ENCODE measurements around the gene CREB3L4.
"Not testable (repeated sequence)": the region's sequence is repeated elsewhere in the genome, so short reads cannot be mapped to it uniquely, and the experiment has no call there.

Gene CREB3L4

DNA sequence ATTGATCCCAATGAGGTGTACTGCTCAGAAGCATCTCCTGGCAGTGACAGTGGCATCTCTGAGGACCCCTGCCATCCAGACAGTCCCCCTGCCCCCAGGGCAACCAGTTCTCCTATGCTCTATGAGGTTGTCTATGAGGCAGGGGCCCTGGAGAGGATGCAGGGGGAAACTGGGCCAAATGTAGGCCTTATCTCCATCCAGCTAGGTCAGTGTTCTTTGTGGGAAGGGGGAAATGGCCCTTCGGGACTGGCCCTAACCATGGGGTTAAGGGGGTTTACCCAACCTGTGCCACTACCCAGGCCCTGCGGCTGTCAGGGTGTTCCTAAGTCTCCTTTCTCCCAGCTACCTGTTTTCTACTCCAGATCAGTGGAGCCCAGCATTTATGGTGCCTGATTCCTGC, 1.3 kb downstream of the CREB3L4 start:
- TF ChIP-seq ZNF274 (IDR thresholded peaks at IDR 0.05; ENCODE audit: low read depth, low read length): no peak
- TF ChIP-seq SUZ12 (IDR thresholded peaks at IDR 0.05; ENCODE audit: extremely low read depth, insufficient read depth, insufficient read length): no peak
- no peak for TF ChIP-seq YY1 (IDR thresholded peaks at IDR 0.05; ENCODE audit: insufficient read depth, insufficient read length)
- no peak for DNase-seq (ENCODE audit: low read depth, low spot score)
- peaks cover 22% of the 10 kb centered on the region for H3K36me3 ChIP-seq (ENCODE audit: insufficient read depth, insufficient read length, low read length)
- H3K4me1 ChIP-seq (ENCODE audit: insufficient read depth, insufficient read length): peaks cover 3% of the 10 kb centered on the region
- no peaks in the 10 kb centered on the region for H3K27me3 ChIP-seq (ENCODE audit: insufficient read depth, insufficient read length)
- H3K4me3 ChIP-seq (ENCODE audit: insufficient read length, low read depth): no peak overlapping the region
- H3K9me3 ChIP-seq (ENCODE audit: insufficient read depth, low read length): no peaks in the 10 kb centered on the region
- H3K9ac ChIP-seq (ENCODE audit: insufficient read length, low read depth): no peak overlapping the region

DNA sequence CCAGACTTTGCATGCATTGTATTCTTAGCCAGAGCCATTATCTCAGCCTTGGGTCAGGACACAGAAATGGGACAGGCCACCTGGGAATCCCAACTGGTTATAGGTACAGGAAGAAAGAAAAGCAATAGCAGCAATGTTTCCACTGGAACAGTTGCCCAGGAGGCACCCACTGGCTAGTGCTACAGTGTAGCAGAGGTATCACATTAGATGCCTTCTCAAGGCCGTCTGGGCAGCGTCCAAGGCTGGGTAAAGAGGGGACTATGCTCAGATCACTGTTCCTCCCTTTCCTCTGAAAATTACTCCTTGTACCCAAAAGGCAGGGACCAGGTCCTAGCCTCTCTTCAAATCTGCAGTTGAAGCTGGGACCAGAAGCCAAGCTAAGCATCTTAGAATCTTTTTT, 2.6 kb downstream of the CREB3L4 start:
- Histone ChIP-seq H3K27me3 (ENCODE audit: insufficient read depth, insufficient read length) (no peaks in the 10 kb centered on the region), H3K4me3 (ENCODE audit: insufficient read length, low read depth) (no peak overlapping the region), H3K36me3 (ENCODE audit: insufficient read depth, insufficient read length, low read length) (peaks cover 34% of the 10 kb centered on the region), H3K9ac (ENCODE audit: insufficient read length, low read depth) (no peak overlapping the region), H3K4me1 (ENCODE audit: insufficient read depth, insufficient read length) (peaks cover 3% of the 10 kb centered on the region), H3K9me3 (ENCODE audit: insufficient read depth, low read length) (no peaks in the 10 kb centered on the region)
- no peak for DNase-seq (ENCODE audit: low read depth, low spot score)
- TF ChIP-seq ZNF274 (IDR thresholded peaks at IDR 0.05; ENCODE audit: low read depth, low read length) (no peak), YY1 (IDR thresholded peaks at IDR 0.05; ENCODE audit: insufficient read depth, insufficient read length) (no peak), SUZ12 (IDR thresholded peaks at IDR 0.05; ENCODE audit: extremely low read depth, insufficient read depth, insufficient read length) (no peak)

DNA sequence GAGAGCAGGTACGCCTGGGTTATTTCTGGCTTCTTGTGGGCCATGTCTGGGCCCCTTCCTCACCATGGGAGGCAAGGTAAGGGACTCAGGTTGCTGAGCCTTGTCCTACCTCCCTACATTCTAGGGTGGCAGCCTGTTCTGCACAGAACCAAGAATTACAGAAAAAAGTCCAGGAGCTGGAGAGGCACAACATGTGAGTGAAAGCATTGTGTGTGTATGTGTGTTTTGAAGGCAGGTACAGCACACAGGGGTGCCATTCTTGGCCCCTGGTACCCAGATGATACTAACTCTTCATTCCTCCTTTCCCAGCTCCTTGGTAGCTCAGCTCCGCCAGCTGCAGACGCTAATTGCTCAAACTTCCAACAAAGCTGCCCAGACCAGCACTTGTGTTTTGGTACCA, 5.4 kb downstream of the CREB3L4 start:
- Histone ChIP-seq H3K27me3 (ENCODE audit: insufficient read depth, insufficient read length) (no peaks in the 10 kb centered on the region), H3K36me3 (ENCODE audit: insufficient read depth, insufficient read length, low read length) (peaks cover 35% of the 10 kb centered on the region), H3K4me3 (ENCODE audit: insufficient read length, low read depth) (no peak overlapping the region), H3K4me1 (ENCODE audit: insufficient read depth, insufficient read length) (peaks cover 3% of the 10 kb centered on the region), H3K9me3 (ENCODE audit: insufficient read depth, low read length) (no peaks in the 10 kb centered on the region), H3K9ac (ENCODE audit: insufficient read length, low read depth) (no peak overlapping the region)
- TF ChIP-seq YY1 (IDR thresholded peaks at IDR 0.05; ENCODE audit: insufficient read depth, insufficient read length): no peak
- no peak for TF ChIP-seq SUZ12 (IDR thresholded peaks at IDR 0.05; ENCODE audit: extremely low read depth, insufficient read depth, insufficient read length)
- no peak for TF ChIP-seq ZNF274 (IDR thresholded peaks at IDR 0.05; ENCODE audit: low read depth, low read length)
- no peak for DNase-seq (ENCODE audit: low read depth, low spot score)

DNA sequence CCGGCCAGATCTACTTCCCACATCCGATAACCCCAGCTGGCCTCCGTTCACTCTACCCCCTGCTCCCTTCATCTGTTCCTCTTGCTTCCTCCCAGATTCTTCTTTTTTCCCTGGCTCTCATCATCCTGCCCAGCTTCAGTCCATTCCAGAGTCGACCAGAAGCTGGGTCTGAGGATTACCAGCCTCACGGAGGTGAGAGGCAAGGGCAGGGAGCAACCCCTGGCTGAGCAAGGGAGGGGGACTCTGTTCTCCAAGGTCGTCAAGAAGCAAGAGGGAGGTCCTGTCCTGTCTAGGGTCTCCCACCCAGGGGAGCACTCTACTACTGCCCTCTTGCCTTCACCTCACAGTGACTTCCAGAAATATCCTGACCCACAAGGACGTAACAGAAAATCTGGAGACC, 5.8 kb downstream of the CREB3L4 start:
- Histone ChIP-seq H3K27me3 (ENCODE audit: insufficient read depth, insufficient read length) (no peaks in the 10 kb centered on the region), H3K4me3 (ENCODE audit: insufficient read length, low read depth) (no peak overlapping the region), H3K4me1 (ENCODE audit: insufficient read depth, insufficient read length) (peaks cover under 1% of the 10 kb centered on the region), H3K9ac (ENCODE audit: insufficient read length, low read depth) (no peak overlapping the region), H3K36me3 (ENCODE audit: insufficient read depth, insufficient read length, low read length) (peaks cover 35% of the 10 kb centered on the region), H3K9me3 (ENCODE audit: insufficient read depth, low read length) (no peaks in the 10 kb centered on the region)
- DNase-seq (ENCODE audit: low read depth, low spot score): no peak
- no peak for TF ChIP-seq ZNF274 (IDR thresholded peaks at IDR 0.05; ENCODE audit: low read depth, low read length)
- no peak for TF ChIP-seq SUZ12 (IDR thresholded peaks at IDR 0.05; ENCODE audit: extremely low read depth, insufficient read depth, insufficient read length)
- no peak for TF ChIP-seq YY1 (IDR thresholded peaks at IDR 0.05; ENCODE audit: insufficient read depth, insufficient read length)

DNA sequence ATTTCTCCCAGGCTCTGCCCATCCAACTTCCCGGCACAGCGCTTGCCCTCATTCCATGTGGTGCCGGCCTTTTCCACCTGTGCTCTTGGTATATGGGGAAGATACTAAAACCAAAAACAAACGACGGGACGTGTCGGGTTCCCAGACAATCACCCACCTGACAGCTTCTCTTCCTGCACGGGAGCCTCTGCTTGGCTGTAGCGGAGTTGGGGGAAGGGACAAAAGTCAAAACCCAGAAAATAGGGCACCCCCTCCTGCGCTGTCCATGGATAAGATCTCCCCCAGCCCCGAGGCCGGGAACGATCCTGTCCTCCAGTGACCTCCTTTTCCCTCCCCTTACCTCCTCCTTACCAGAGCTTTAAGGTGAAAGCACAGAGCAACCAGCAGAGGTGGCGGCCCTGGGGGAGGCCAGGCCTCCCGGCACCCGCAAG, 9.1 kb downstream of the CREB3L4 start:
- Histone ChIP-seq H3K4me1 (ENCODE audit: insufficient read depth, insufficient read length) (no peaks in the 10 kb centered on the region), H3K36me3 (ENCODE audit: insufficient read depth, insufficient read length, low read length) (peaks cover 65% of the 10 kb centered on the region), H3K27me3 (ENCODE audit: insufficient read depth, insufficient read length) (no peaks in the 10 kb centered on the region), H3K9me3 (ENCODE audit: insufficient read depth, low read length) (no peaks in the 10 kb centered on the region), H3K9ac (ENCODE audit: insufficient read length, low read depth) (peak overlapping the region; percentile 84), H3K4me3 (ENCODE audit: insufficient read length, low read depth) (peak overlapping the region; percentile 81)
- DNase-seq (ENCODE audit: low read depth, low spot score): no peak
- no peak for TF ChIP-seq ZNF274 (IDR thresholded peaks at IDR 0.05; ENCODE audit: low read depth, low read length)

DNA sequence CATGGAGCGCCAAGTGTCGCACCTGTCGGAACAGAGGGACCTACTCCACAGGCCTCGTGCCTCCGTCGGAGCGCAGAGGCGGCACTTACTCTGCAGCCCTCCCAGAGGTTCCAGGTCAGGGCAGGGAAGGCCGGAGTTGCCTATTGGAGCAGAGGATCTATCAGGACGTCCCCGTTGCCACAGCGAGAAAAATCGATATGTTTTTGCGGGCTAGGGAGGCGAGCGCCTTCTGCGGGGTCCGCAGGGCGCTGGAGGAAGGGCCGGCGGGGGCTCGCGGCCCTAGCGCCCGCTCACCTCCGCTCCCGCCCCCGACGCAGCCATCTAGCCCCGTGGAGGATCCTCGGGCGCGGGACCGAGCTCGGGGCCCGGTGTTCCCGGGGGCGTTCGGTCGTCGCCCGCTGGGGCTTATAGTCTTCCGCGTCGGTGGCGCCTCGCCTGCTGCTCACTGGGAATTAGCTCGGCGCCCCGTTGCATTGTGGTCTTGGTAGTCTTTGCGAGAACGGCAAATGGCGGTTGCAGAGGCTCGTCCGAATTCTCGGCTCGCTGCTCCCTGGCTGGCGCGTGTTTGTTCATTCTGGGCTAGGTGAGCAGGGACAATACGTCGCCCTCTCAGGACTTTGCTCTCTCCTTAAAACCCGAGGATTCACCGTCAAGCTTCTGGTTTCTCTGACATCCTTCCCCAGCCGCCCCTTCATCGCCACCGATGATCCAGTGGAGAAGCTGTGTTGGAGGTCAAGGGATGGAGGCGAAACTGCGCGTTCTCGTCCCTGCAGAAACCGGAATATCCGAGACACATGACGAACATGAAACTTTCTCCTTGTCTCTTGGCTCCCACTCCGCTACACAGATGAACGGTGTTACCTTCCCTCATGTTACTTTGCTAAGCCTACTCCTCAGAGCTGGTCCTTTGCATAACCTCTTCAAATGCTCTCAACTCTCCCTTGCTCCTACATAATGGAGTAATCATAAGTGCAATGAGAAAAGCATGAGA, 9.8 kb downstream of the CREB3L4 start, which contains the start of gene JTB:
Gene JTB (minus strand): TSS at position 425 of the 991 bp plus-strand sequence. CDS start 422 bp downstream, at position 3.
- Histone ChIP-seq H3K27me3 (ENCODE audit: insufficient read depth, insufficient read length) (no peaks in the 10 kb centered on the region), H3K9me3 (ENCODE audit: insufficient read depth, low read length) (no peaks in the 10 kb centered on the region), H3K36me3 (ENCODE audit: insufficient read depth, insufficient read length, low read length) (peaks cover 71% of the 10 kb centered on the region), H3K4me3 (ENCODE audit: insufficient read length, low read depth) (peak within 1 kb of the TSS; percentile 81), H3K4me1 (ENCODE audit: insufficient read depth, insufficient read length) (no peaks in the 10 kb centered on the region), H3K9ac (ENCODE audit: insufficient read length, low read depth) (peak within 1 kb of the TSS; percentile 84)
- peak; percentile 89 for DNase-seq (ENCODE audit: low read depth, low spot score)
- peak; percentile 78 for TF ChIP-seq YY1 (IDR thresholded peaks at IDR 0.05; ENCODE audit: insufficient read depth, insufficient read length)
- TF ChIP-seq ZNF274 (IDR thresholded peaks at IDR 0.05; ENCODE audit: low read depth, low read length): no peak

DNA sequence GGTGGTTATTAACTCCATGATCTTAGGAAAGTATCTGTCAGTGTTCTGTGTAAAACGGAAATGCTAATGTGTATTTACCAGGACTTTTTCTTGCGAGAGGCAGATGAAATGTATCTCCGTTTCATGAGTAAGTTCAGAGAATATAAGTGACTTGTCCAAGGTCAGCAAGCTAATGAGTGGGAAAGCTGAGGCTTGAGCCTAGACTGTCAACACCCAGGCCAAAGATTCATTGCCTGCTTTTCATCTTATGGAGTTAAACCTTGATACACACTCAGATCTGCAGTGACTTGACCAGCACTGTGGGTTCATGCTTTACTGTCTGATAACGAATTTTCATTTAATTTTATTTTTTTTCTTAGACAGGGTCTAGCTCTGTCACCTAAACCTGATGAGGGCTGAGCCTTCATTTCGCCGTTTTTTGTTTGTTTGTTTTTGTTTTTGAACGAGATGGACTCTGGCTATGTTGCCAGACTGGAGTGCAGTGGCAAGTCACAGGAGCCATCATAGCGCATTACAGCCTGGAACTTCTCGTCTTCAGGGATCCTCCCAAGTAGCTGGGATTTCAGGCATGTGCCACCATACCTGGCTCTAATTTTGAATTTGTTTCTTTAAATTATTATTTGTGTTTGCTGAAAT, 10.7 kb downstream of the CREB3L4 start:
- TF ChIP-seq YY1 (IDR thresholded peaks at IDR 0.05; ENCODE audit: insufficient read depth, insufficient read length) (no peak), ZNF274 (IDR thresholded peaks at IDR 0.05; ENCODE audit: low read depth, low read length) (no peak), SUZ12 (IDR thresholded peaks at IDR 0.05; ENCODE audit: extremely low read depth, insufficient read depth, insufficient read length) (no peak)
- Histone ChIP-seq H3K36me3 (ENCODE audit: insufficient read depth, insufficient read length, low read length) (peaks cover 71% of the 10 kb centered on the region), H3K9me3 (ENCODE audit: insufficient read depth, low read length) (no peaks in the 10 kb centered on the region), H3K4me1 (ENCODE audit: insufficient read depth, insufficient read length) (no peaks in the 10 kb centered on the region), H3K27me3 (ENCODE audit: insufficient read depth, insufficient read length) (no peaks in the 10 kb centered on the region), H3K9ac (ENCODE audit: insufficient read length, low read depth) (peak overlapping the region; percentile 84), H3K4me3 (ENCODE audit: insufficient read length, low read depth) (peak overlapping the region; percentile 81)
- DNase-seq (ENCODE audit: low read depth, low spot score): no peak

DNA sequence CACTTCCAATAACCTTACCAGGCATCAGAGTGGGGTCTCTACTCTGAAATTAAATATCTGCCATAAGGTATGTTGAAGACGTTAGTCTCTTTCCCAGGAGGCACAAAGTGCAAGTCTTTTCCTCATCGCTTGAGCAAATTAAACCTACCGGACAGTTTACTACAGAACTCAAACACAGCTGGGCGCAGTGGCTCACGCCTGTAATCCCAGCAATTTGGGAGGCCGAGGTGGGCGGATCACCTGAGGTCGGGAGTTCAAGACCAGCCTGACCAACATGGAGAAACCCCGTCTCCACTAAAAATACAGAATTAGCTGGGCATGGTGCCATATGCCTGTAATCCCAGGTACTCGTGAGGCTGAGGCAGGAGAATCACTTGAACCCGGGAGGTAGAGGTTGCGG, 11.4 kb downstream of the CREB3L4 start:
- not testable (repeated sequence) for DNase-seq (ENCODE audit: low read depth, low spot score); H3K4me1 ChIP-seq (ENCODE audit: insufficient read depth, insufficient read length); H3K9me3 ChIP-seq (ENCODE audit: insufficient read depth, low read length); H3K4me3 ChIP-seq (ENCODE audit: insufficient read length, low read depth); H3K27me3 ChIP-seq (ENCODE audit: insufficient read depth, insufficient read length); H3K9ac ChIP-seq (ENCODE audit: insufficient read length, low read depth)
- peaks cover 69% of the 10 kb centered on the region for H3K36me3 ChIP-seq (ENCODE audit: insufficient read depth, insufficient read length, low read length)

DNA sequence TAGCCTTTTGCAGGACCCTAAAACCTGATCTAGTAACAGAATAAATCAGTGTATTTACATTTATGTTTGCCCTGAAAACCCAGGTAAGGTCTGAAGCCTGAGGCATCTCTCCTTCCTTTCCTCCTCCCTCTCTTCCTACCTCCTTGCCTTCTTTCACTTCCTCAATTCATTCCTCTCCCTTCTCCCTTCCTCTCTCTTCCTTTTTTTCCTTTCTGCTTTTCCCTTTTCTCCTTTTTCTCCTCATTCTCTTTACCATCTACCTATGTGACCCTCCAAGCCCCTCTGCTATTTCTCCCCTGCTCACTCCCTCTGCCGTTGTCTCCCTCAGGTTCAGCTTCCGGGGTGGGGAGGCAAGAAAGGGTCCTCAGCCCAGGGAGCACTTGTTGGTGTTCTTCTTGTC, 14.0 kb downstream of the CREB3L4 start:
- H3K36me3 ChIP-seq (ENCODE audit: insufficient read depth, insufficient read length, low read length): peaks cover 58% of the 10 kb centered on the region
- H3K9me3 ChIP-seq (ENCODE audit: insufficient read depth, low read length); H3K27me3 ChIP-seq (ENCODE audit: insufficient read depth, insufficient read length); H3K4me3 ChIP-seq (ENCODE audit: insufficient read length, low read depth); DNase-seq (ENCODE audit: low read depth, low spot score); H3K4me1 ChIP-seq (ENCODE audit: insufficient read depth, insufficient read length); H3K9ac ChIP-seq (ENCODE audit: insufficient read length, low read depth): not testable (repeated sequence)
